Lung (tissue), 12 donors: ENCODE results near the gene LRRC38. TPM values are rescaled to one million over a fixed set of nuclear protein-coding genes. Genes with fewer than 3 reads are reported as not detected.

ENCODE experiments used
- ATAC-seq: fragments of 200-7000 bp; cut with Tn5 transposase; one replicate; pipeline ENCODE4 v1.9.1; 2020; ENCODE audit warnings: moderate number of reproducible peaks; ENCODE audit not compliant: insufficient read depth, low FRiP score
- DNase-seq, 3 donors: peaks; one replicate each; pipeline ENCODE4 v3.0.0-alpha.2; 2013 to 2017
- H3K27ac ChIP-seq, 2 donors: one replicate each; pipeline ENCODE4 v1.5.1; 2013; ENCODE audit warnings: mild to moderate bottlenecking in 2 of 2, moderate library complexity in 2 of 2, control low read depth in 1 of 2, inconsistent platforms in 1 of 2, low read depth in 1 of 2, low read length in 1 of 2
- H3K27me3 ChIP-seq, 3 donors: one replicate each; pipeline ENCODE4 v1.5.1; 2013; ENCODE audit warnings: low read length in 2 of 3; ENCODE audit not compliant: control insufficient read depth in 3 of 3, insufficient read depth in 3 of 3
- H3K36me3 ChIP-seq, 4 donors: one replicate each; pipeline ENCODE4 v1.5.1; 2013; ENCODE audit warnings: low read length in 4 of 4, mild to moderate bottlenecking in 1 of 4, moderate library complexity in 1 of 4; ENCODE audit not compliant: control insufficient read depth in 4 of 4, insufficient read depth in 4 of 4
- H3K4me1 ChIP-seq, 5 donors: one replicate each; pipeline ENCODE4 v1.5.1; 2013; ENCODE audit warnings: low read length in 5 of 5, mild to moderate bottlenecking in 2 of 5, moderate library complexity in 1 of 5; ENCODE audit not compliant: control insufficient read depth in 5 of 5, insufficient read depth in 5 of 5
- H3K4me3 ChIP-seq: one replicate; pipeline ENCODE4 v1.5.1; 2013; ENCODE audit warnings: mild to moderate bottlenecking, control low read depth, moderate library complexity
- H3K9ac ChIP-seq, 2 donors: one replicate each; pipeline ENCODE4 v1.5.1; 2013; ENCODE audit warnings: low read length in 2 of 2, control low read depth in 1 of 2; ENCODE audit not compliant: insufficient read depth in 1 of 2
- H3K9me3 ChIP-seq, 4 donors: one replicate each; pipeline ENCODE4 v1.5.1; 2013; ENCODE audit warnings: low read length in 3 of 4, mild to moderate bottlenecking in 1 of 4, moderate library complexity in 1 of 4; ENCODE audit not compliant: control insufficient read depth in 4 of 4, insufficient read depth in 3 of 4
- WGBS, 2 donors: extraction: QIAGEN DNeasy Blood & Tissue Kit; methylation state at CpG; one replicate each; pipeline ENCODE4 v1.1.7; 2013; 5-methylcytosine and 5-hydroxymethylcytosine counted together
- polyA plus RNA-seq, 2 donors: library from polyadenylated mRNA; stranded (reverse); fragments of 200-250 nt; gene quantifications; one replicate each; pipeline ENCODE4 v1.2.1, GENCODE V29; 2013
- total RNA-seq, 2 donors: library from RNA; depleted of rRNA in 1 of 2; stranded (reverse); fragments of >200 nt in 1 of 2; gene quantifications; one replicate each; pipeline ENCODE4 v1.2.1, GENCODE V29; 2014 to 2021
- TF ChIP-seq, protein P1 (sequence below): IDR thresholded peaks from 2 replicates; pipeline ENCODE4 v1.5.1; 2012; ENCODE audit warnings: mild to moderate bottlenecking; ENCODE audit errors: control extremely low read depth, extremely low read depth
- donor health status: control.
- donor health status: control.
- donor health status: Bipolar disorder and iron deficiency.
- donor health status: healthy.
- donor health status: DM: yes; HTN: yes; CAD: no.

The LRRC38 gene
- total and polyA plus RNA-seq, 4 donors, result 0.07 TPM; not detected in 3

DNA sequence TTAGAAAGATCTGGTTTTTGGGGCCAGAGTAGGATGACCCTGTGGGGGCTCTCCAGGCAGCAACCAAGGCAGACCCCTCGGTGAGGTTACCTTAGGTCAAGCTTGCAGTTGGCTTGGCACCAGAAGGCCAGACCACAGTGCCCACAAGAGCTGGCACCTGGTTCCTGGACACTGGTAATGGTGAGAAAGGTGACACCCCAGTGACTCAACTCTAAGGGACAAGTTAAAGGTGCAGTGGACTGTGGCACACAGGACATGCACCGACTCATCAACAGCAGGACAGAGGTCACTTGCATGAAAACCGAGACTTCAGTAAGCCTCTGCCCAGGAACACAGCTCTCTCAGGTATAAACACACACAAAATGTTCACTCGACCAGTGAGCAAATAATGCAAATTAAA, 6.7 kb downstream of the LRRC38 start:
- peaks cover 4 to 51% (median 32%) of the 10 kb centered on the region in 3 donors for H3K27me3 ChIP-seq
- H3K27ac ChIP-seq, result no peak overlapping the region
- H3K36me3 ChIP-seq, result no peaks in the 10 kb centered on the region
- TF ChIP-seq, protein P1, sequence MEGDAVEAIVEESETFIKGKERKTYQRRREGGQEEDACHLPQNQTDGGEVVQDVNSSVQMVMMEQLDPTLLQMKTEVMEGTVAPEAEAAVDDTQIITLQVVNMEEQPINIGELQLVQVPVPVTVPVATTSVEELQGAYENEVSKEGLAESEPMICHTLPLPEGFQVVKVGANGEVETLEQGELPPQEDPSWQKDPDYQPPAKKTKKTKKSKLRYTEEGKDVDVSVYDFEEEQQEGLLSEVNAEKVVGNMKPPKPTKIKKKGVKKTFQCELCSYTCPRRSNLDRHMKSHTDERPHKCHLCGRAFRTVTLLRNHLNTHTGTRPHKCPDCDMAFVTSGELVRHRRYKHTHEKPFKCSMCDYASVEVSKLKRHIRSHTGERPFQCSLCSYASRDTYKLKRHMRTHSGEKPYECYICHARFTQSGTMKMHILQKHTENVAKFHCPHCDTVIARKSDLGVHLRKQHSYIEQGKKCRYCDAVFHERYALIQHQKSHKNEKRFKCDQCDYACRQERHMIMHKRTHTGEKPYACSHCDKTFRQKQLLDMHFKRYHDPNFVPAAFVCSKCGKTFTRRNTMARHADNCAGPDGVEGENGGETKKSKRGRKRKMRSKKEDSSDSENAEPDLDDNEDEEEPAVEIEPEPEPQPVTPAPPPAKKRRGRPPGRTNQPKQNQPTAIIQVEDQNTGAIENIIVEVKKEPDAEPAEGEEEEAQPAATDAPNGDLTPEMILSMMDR, result no peak
- no peak for DNase-seq
- H3K4me3 ChIP-seq, result no peak overlapping the region
- H3K4me1 ChIP-seq, result no peaks in the 10 kb centered on the region
- no peak overlapping the region for H3K9ac ChIP-seq
- no peak for ATAC-seq
- H3K9me3 ChIP-seq, result peaks cover 0 to 3% (median 0%) of the 10 kb centered on the region in 4 donors
- WGBS, 2 donors, result 81 to 83% methylated on average over 4 of the region's 4 CpGs

DNA sequence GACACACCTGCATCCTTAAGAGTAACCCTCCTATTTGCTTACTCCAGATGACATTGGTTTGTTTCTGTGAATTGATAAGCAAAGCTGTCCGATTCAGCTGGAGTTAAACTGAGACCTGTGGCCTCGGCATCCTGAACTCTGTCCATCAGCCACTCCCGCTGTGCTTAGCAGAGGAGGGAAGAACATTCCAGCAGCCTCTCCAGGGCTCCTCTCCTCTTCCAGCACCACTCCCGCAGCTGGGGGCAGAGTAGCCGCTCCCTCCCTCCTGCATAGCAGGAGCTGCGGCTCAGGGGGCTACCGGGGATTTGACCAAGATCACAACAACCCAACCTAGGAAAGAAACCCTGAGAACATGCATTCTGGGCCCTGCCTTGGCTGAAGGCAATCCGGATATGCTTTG, 8.8 kb downstream of the LRRC38 start:
- ATAC-seq (no peak), DNase-seq (no peak)
- Histone ChIP-seq H3K4me3 (no peak overlapping the region), H3K4me1 (no peaks in the 10 kb centered on the region), H3K27ac (no peak overlapping the region), H3K27me3 (peaks cover 0 to 31% (median 12%) of the 10 kb centered on the region in 3 donors), H3K36me3 (no peaks in the 10 kb centered on the region), H3K9me3 (no peaks in the 10 kb centered on the region), H3K9ac (no peak overlapping the region)
- TF ChIP-seq, protein P1, result no peak
- WGBS, 2 donors, result 26 to 61% methylated on average over 8 of the region's 8 CpGs

DNA sequence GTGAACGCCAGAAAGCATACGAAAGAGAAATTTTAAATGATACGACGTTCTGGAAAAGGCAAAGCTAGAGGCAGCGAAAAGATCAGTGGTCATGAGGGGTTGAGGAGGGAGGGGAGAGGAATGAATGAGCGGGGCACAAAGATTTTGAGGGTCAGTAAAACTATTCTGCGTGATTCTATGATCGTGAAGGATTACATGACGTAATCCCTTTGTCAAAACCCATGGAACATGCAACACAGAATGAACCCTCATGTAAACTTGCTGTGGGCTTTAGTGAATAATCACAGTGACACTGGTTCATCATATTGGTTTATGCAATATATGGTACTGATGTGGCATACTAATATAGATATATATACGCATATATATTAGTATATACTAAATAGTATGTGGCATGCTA, 13.0 kb downstream of the LRRC38 start:
- DNase-seq (no peak), ATAC-seq (no peak)
- Histone ChIP-seq H3K4me3 (no peak overlapping the region), H3K27me3 (peaks cover 0 to 15% (median 0%) of the 10 kb centered on the region in 3 donors), H3K9me3 (no peaks in the 10 kb centered on the region), H3K36me3 (no peaks in the 10 kb centered on the region), H3K27ac (no peak overlapping the region), H3K4me1 (peaks cover 0 to 1% (median 0%) of the 10 kb centered on the region in 5 donors), H3K9ac (no peak overlapping the region)
- WGBS, 2 donors, result 93 to 96% methylated on average over 10 of the region's 10 CpGs
- TF ChIP-seq, protein P1, result no peak

DNA sequence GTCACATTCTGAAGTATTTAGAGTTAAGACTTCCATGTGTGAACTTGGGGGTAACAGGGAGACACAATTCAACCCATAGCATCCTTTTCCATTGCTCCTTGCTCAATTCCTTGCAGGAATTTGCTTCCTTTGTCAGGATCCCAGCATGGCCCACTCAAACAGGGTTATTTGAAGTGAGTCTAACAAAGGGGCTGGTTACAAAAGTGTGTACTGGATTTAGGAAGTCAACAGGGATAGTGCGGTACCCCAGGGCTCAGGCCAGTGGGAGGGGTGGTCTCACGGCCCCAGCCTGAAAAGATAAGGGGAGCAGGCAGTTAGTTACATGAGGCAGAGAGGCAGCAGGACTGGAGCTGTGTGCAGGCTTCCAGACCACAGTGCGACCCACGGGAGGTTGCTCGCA, 14.4 kb downstream of the LRRC38 start:
- Histone ChIP-seq H3K9me3 (no peaks in the 10 kb centered on the region), H3K4me1 (peaks cover 0 to 1% (median 0%) of the 10 kb centered on the region in 5 donors), H3K27ac (no peak overlapping the region), H3K4me3 (no peak overlapping the region), H3K27me3 (peaks cover 0 to 9% (median 0%) of the 10 kb centered on the region in 3 donors), H3K36me3 (no peaks in the 10 kb centered on the region), H3K9ac (no peak overlapping the region)
- TF ChIP-seq, protein P1, result no peak
- DNase-seq (no peak), ATAC-seq (no peak)
- whole genome bisulfite sequencing, 2 donors, result 89 to 90% methylated on average over 5 of the region's 5 CpGs
